ENCODE results near the gene SEMG1.

The SEMG1 gene, protein sequence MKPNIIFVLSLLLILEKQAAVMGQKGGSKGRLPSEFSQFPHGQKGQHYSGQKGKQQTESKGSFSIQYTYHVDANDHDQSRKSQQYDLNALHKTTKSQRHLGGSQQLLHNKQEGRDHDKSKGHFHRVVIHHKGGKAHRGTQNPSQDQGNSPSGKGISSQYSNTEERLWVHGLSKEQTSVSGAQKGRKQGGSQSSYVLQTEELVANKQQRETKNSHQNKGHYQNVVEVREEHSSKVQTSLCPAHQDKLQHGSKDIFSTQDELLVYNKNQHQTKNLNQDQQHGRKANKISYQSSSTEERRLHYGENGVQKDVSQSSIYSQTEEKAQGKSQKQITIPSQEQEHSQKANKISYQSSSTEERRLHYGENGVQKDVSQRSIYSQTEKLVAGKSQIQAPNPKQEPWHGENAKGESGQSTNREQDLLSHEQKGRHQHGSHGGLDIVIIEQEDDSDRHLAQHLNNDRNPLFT

DNA sequence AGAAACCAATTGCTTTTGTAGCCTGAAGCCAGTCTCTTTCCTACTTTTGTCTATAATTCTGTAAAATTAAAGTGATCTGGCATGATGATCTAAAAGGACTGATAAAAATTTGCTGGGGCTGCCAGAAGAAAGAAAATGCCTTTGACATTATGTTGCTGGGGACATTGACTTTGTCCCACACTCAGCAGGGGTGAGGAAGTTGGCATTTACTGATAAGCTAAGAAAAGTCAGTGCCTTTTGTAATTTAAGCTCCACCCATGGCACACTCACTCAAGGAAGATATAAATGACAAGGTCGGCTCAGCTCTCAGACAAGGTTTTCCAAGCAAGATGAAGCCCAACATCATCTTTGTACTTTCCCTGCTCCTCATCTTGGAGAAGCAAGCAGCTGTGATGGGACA is at the start of gene SEMG1:
Gene SEMG1 (plus strand): TSS at position 309 of the 400 bp plus-strand sequence. CDS start 21 bp downstream, at position 330.
- Mint-ChIP-seq H3K4me3 (no peak within 1 kb of the TSS), H3K36me3 (ENCODE audit: low read depth) (no peaks in the 10 kb centered on the region), H3K4me1 (no peaks in the 10 kb centered on the region), H3K27ac (no peak within 1 kb of the TSS), H3K9me3 (peaks cover 3% of the 10 kb centered on the region), H3K27me3 (ENCODE audit: low read depth, poor library complexity) (peaks cover 15% of the 10 kb centered on the region)
- TF ChIP-seq, protein P1, sequence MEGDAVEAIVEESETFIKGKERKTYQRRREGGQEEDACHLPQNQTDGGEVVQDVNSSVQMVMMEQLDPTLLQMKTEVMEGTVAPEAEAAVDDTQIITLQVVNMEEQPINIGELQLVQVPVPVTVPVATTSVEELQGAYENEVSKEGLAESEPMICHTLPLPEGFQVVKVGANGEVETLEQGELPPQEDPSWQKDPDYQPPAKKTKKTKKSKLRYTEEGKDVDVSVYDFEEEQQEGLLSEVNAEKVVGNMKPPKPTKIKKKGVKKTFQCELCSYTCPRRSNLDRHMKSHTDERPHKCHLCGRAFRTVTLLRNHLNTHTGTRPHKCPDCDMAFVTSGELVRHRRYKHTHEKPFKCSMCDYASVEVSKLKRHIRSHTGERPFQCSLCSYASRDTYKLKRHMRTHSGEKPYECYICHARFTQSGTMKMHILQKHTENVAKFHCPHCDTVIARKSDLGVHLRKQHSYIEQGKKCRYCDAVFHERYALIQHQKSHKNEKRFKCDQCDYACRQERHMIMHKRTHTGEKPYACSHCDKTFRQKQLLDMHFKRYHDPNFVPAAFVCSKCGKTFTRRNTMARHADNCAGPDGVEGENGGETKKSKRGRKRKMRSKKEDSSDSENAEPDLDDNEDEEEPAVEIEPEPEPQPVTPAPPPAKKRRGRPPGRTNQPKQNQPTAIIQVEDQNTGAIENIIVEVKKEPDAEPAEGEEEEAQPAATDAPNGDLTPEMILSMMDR (IDR thresholded peaks at IDR 0.05): no peak
- DNase-seq: no peak

- Mint-ChIP-seq H3K9me3 (peaks cover 63% of the 10 kb centered on the region), H3K27me3 (ENCODE audit: low read depth, poor library complexity) (peaks cover 11% of the 10 kb centered on the region), H3K27ac (no peak overlapping the region), H3K4me1 (no peaks in the 10 kb centered on the region), H3K36me3 (ENCODE audit: low read depth) (no peaks in the 10 kb centered on the region), H3K4me3 (no peak overlapping the region)
- TF ChIP-seq, protein P1 (IDR thresholded peaks at IDR 0.05): no peak
- no peak for DNase-seq
These were observed 48.9 kb upstream of the SEMG1 start for GRCh38 chr20:45157962-45158361.

DNA sequence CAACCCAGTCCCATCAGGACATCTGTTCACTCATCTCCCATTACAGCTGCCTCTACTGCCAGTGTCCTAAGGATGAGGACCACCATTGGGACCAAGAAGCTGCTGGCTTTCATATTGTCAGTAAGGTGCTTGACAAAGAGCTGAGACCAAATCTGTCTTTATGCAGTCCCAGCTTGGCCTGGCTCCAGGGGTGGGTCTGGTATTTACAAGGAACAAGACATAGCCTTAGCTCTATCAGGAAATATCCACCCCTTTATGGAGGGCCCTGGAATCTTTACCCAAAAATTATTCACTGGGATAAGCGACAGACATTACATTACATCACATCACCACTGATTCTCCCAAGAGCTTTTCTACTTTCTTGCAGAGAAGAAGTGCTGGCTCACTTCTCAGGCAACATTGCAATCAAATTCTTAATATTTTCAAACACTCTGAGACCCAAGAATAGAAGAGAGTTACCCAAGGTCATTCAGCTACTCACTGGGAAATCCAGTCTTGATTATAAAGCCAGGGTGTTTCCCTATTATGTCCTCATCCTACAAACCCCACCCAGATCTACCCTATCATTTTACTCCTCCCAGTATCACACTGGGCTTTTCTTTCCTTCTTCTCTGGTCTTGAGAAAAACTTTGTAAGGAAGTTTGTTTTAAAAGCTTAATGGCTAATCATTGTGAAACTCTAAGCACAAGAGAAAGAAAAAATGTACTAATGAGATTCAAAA is 43.6 kb upstream of the SEMG1 start:
- Mint-ChIP-seq H3K4me3 (no peak overlapping the region), H3K4me1 (no peaks in the 10 kb centered on the region), H3K36me3 (ENCODE audit: low read depth) (no peaks in the 10 kb centered on the region), H3K27me3 (ENCODE audit: low read depth, poor library complexity) (peaks cover 29% of the 10 kb centered on the region), H3K27ac (no peak overlapping the region), H3K9me3 (peaks cover 62% of the 10 kb centered on the region)
- TF ChIP-seq, protein P1 (IDR thresholded peaks at IDR 0.05): no peak
- DNase-seq: no peak

DNA sequence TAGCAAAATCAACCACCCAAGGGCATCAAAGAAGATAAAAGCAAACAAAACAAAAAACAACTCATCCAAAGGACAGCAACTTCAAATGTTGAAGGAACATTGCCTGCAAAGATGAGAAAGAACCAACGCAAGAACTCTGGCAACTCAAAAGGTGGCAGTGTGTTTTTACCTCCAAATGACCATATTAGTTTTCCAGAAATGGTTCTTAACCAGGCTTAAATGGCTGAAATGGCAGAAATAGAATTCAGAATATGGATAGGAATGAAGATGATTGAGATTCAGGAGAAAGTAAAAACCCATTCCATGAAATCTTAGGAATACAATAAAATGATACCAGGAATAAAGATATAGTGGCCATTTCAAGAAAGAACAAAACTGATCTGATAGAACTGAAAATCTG is 41.9 kb upstream of the SEMG1 start:
- peaks cover 63% of the 10 kb centered on the region for H3K9me3 Mint-ChIP-seq
- no peak overlapping the region for H3K4me3 Mint-ChIP-seq
- H3K27me3 Mint-ChIP-seq (ENCODE audit: low read depth, poor library complexity): peaks cover 29% of the 10 kb centered on the region
- DNase-seq: no peak
- H3K27ac Mint-ChIP-seq: no peak overlapping the region
- no peaks in the 10 kb centered on the region for H3K36me3 Mint-ChIP-seq (ENCODE audit: low read depth)
- TF ChIP-seq, protein P1 (IDR thresholded peaks at IDR 0.05): no peak
- H3K4me1 Mint-ChIP-seq: no peaks in the 10 kb centered on the region

DNA sequence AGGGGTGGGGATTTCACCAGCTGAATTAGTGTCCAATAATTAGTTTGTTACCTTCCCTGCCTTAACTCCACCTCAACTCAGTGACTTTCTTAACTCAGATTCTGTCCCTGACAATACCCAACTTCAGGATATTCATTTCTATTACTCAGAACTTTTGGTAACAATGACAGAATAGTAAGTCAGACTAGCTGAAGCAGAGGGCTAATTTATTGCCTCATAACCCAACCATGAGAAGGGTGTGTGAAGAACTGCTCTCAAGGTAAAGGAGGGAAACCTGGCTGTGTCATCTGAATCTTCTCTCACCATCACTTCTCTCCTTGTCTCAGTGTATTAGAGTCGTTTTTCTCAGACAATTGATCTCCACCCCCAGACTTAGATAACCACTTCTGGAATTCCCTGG is 33.3 kb upstream of the SEMG1 start:
- no peak for DNase-seq
- Mint-ChIP-seq H3K4me1 (no peaks in the 10 kb centered on the region), H3K4me3 (no peak overlapping the region), H3K9me3 (peaks cover 23% of the 10 kb centered on the region), H3K27me3 (ENCODE audit: low read depth, poor library complexity) (peaks cover 17% of the 10 kb centered on the region), H3K36me3 (ENCODE audit: low read depth) (no peaks in the 10 kb centered on the region), H3K27ac (no peak overlapping the region)
- TF ChIP-seq, protein P1 (IDR thresholded peaks at IDR 0.05): no peak
